Measurements from ENCODE around the gene TACO1. TPM values are rescaled to one million over a fixed set of nuclear protein-coding genes. Genes with fewer than 3 reads are reported as not detected.

TACO1 gene
- polyA plus RNA-seq, 1 donor (not counting 4 experiments of a cell fraction or from before 2014, with no cell fraction given) = 23.5 TPM

- no peak overlapping the region for H3K4me2 ChIP-seq (ENCODE audit: control insufficient read depth, extremely low read depth, insufficient read depth, low read depth, low read length)
- H2AFZ ChIP-seq (ENCODE audit: control insufficient read depth, low read length) = no peak overlapping the region
- dilution Hi-C loops (cut with MboI; ENCODE audit: extremely low pct_ligation_motif_present, low sequenced_read_pairs) = no loop called here
- no peak overlapping the region for H3K4me3 ChIP-seq (ENCODE audit: control insufficient read depth in 2 of 3, extremely low read depth in 1 of 3, insufficient read depth in 2 of 3, low read depth in 1 of 3, low read length in 3 of 3)
- H3K79me2 ChIP-seq (ENCODE audit: control insufficient read depth, insufficient read depth, low read length) = peaks cover 61% of the 10 kb centered on the region
- H3K9ac ChIP-seq (ENCODE audit: control insufficient read depth, extremely low read depth, insufficient read depth, low read length) = no peak overlapping the region
- H3K27ac ChIP-seq (ENCODE audit: control insufficient read depth, insufficient read depth, low read length) = no peak overlapping the region
- no peaks in the 10 kb centered on the region for H3K9me1 ChIP-seq (ENCODE audit: control insufficient read depth, extremely low read depth, insufficient read depth, low read length)
- FAIRE-seq (no peak), DNase-seq (ENCODE audit: low read depth, low spot score) (no peak)
- H3K36me3 ChIP-seq (ENCODE audit: control insufficient read depth in 2 of 2, extremely low read depth in 1 of 2, insufficient read depth in 2 of 2, low read length in 2 of 2) = peaks cover 0 to 2% of the 10 kb centered on the region in 2 experiments
- peaks cover 10% of the 10 kb centered on the region for H4K20me1 ChIP-seq (ENCODE audit: control insufficient read depth, extremely low read depth, insufficient read depth, low read length)
- TF ChIP-seq EZH2 (IDR thresholded peaks at IDR 0.05; ENCODE audit: low read length) (no peak), CTCF (optimal IDR thresholded peaks at IDR 0.05 in 1 of 3, IDR thresholded peaks at IDR 0.05 in 1 of 3, conservative IDR thresholded peaks at IDR 0.05 in 1 of 3; ENCODE audit: extremely low read depth in 1 of 3, insufficient read depth in 2 of 3, low read length in 3 of 3) (no peak)
- no peaks in the 10 kb centered on the region for H3K9me3 ChIP-seq (ENCODE audit: control insufficient read depth, low read depth, low read length)
- no peaks in the 10 kb centered on the region for H3K27me3 ChIP-seq (ENCODE audit: control insufficient read depth, extremely low read depth, insufficient read depth, low read length)
- peaks cover 6% of the 10 kb centered on the region for H3K4me1 ChIP-seq (ENCODE audit: control insufficient read depth, extremely low read depth, insufficient read depth, low read length)
Observed at GRCh38 chr17:63567229-63567628, 33.5 kb upstream of the TACO1 start.

- FAIRE-seq (no peak), DNase-seq (ENCODE audit: low read depth, low spot score) (no peak)
- Histone ChIP-seq H3K4me2 (ENCODE audit: control insufficient read depth, extremely low read depth, insufficient read depth, low read depth, low read length) (no peak overlapping the region), H3K9me1 (ENCODE audit: control insufficient read depth, extremely low read depth, insufficient read depth, low read length) (no peaks in the 10 kb centered on the region), H3K27me3 (ENCODE audit: control insufficient read depth, extremely low read depth, insufficient read depth, low read length) (no peaks in the 10 kb centered on the region), H3K27ac (ENCODE audit: control insufficient read depth, insufficient read depth, low read length) (no peak overlapping the region), H3K79me2 (ENCODE audit: control insufficient read depth, insufficient read depth, low read length) (peaks cover 63% of the 10 kb centered on the region), H2AFZ (ENCODE audit: control insufficient read depth, low read length) (no peak overlapping the region), H4K20me1 (ENCODE audit: control insufficient read depth, extremely low read depth, insufficient read depth, low read length) (peaks cover 11% of the 10 kb centered on the region), H3K9ac (ENCODE audit: control insufficient read depth, extremely low read depth, insufficient read depth, low read length) (no peak overlapping the region), H3K4me1 (ENCODE audit: control insufficient read depth, extremely low read depth, insufficient read depth, low read length) (peaks cover 6% of the 10 kb centered on the region), H3K36me3 (ENCODE audit: control insufficient read depth in 2 of 2, extremely low read depth in 1 of 2, insufficient read depth in 2 of 2, low read length in 2 of 2) (peaks cover 0 to 2% of the 10 kb centered on the region in 2 experiments), H3K9me3 (ENCODE audit: control insufficient read depth, low read depth, low read length) (no peaks in the 10 kb centered on the region), H3K4me3 (ENCODE audit: control insufficient read depth in 2 of 3, extremely low read depth in 1 of 3, insufficient read depth in 2 of 3, low read depth in 1 of 3, low read length in 3 of 3) (no peak overlapping the region)
- dilution Hi-C loops (cut with MboI; ENCODE audit: extremely low pct_ligation_motif_present, low sequenced_read_pairs) = no loop called here
- no peak for TF ChIP-seq EZH2 (IDR thresholded peaks at IDR 0.05; ENCODE audit: low read length)
- no peak for TF ChIP-seq CTCF (optimal IDR thresholded peaks at IDR 0.05 in 1 of 3, IDR thresholded peaks at IDR 0.05 in 1 of 3, conservative IDR thresholded peaks at IDR 0.05 in 1 of 3; ENCODE audit: extremely low read depth in 1 of 3, insufficient read depth in 2 of 3, low read length in 3 of 3)
Observed at GRCh38 chr17:63568563-63568962, 32.1 kb upstream of the TACO1 start.

Data from keratinocyte (primary cell).